H1 (cell line): Measurements from ENCODE around the gene ROS1. TPM values are rescaled to one million over a fixed set of nuclear protein-coding genes. Genes with fewer than 3 reads are reported as not detected.

ENCODE experiments used
- GTF2F1 ChIP-seq: IDR thresholded peaks from 2 replicates; pipeline ENCODE4 v1.6.1; 2012; ENCODE audit warnings: low read depth, low read length, improper control_type of control experiment, borderline replicate concordance
- POU5F1 ChIP-seq: IDR thresholded peaks from 2 replicates; pipeline ENCODE4 v1.6.1; 2011; ENCODE audit warnings: low read depth, mild to moderate bottlenecking, low read length, moderate library complexity
- TAF1 ChIP-seq: IDR thresholded peaks from 2 replicates; pipeline ENCODE4 v1.6.1; 2011; ENCODE audit warnings: mild to moderate bottlenecking, low read depth, low read length
- polyA plus RNA-seq, 7 experiments: library from polyadenylated mRNA; depleted of rRNA in 3 of 7; stranded (reverse) in 5 of 7; unstranded in 2 of 7; fragments of >200 nt in 5 of 7; fragments of 200-250 nt in 2 of 7; gene quantifications; 1 replicate in 5 of 7; 2 replicates in 1 of 7; 4 replicates in 1 of 7; pipeline versions ENCODE4 v1.2.1 to v1.2.3, GENCODE V29; 2011 to 2013; ENCODE audit warnings: missing spikeins in 2 of 7, mixed read lengths in 2 of 7
- total RNA-seq: library from RNA; stranded (reverse); fragmentation: NEBNext Ultra II Directional; extraction: Animal tissue kit (Norgen Biotek cat#: 25700); gene quantifications from 2 replicates; pipeline ENCODE4 v1.2.1, GENCODE V29; 2021

Gene ROS1
- total and polyA plus RNA-seq, 2 of the 8 experiments (the other 6 are each of a cell fraction or from before 2014, with no cell fraction given): not detected

GRCh38 chr6:117268924-117269323, 156.8 kb downstream of the ROS1 start (continued):
- TF ChIP-seq POU5F1 (no peak), GTF2F1 (no peak), TAF1 (no peak)
- TF ChIP-seq, all 59 proteins: peak for 0
